ENCODE measurements around the gene HSF4. TPM values are rescaled to one million over a fixed set of nuclear protein-coding genes. Genes with fewer than 3 reads are reported as not detected.

Gene HSF4
- total RNA-seq, 2 donors from 2014 or later = 15.3 to 157 TPM

DNA sequence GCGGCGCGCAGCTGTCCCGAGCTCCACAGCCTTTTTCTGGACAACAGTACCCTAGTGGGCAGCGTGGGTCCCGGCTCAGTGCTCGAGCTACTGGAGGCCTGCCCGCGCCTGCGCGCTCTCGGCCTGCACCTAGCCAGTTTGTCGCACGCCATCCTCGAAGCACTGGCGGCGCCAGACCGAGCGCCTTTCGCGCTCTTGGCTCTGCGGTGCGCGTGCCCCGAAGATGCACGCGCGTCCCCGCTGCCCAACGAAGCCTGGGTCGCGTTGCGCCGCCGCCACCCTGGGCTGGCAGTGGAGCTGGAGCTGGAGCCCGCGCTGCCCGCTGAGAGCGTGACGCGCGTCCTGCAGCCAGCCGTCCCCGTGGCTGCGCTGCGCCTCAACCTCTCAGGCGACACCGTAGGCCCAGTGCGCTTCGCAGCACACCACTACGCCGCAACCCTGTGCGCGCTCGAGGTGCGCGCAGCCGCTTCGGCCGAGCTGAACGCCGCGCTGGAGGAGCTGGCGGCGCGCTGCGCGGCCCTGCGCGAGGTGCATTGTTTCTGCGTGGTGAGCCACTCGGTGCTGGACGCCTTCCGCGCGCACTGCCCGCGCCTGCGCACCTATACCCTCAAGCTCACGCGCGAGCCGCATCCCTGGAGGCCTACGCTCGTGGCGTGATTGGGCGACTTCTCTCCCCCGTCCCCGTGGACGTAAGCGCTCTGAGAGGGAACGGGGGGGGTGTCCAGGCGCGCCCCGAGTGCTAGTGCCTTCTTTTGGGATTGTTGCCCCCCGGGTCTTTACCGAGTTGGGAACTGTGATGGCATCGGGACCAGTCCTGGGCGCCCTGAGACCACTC, 1.2 kb upstream of the HSF4 start:
- Histone ChIP-seq H3K4me1 (peaks cover 0 to 62% of the 10 kb centered on the region in 2 donors), H3K36me3 (no peaks in the 10 kb centered on the region), H3K27ac (peak overlapping the region; percentile 69 to 80), H3K4me3 (peak overlapping the region; percentile 16 to 47), H3K27me3 (no peaks in the 10 kb centered on the region), H3K9me3 (no peaks in the 10 kb centered on the region)
- no peak for DNase-seq (ENCODE audit: low spot score)
- TF ChIP-seq, protein P1, sequence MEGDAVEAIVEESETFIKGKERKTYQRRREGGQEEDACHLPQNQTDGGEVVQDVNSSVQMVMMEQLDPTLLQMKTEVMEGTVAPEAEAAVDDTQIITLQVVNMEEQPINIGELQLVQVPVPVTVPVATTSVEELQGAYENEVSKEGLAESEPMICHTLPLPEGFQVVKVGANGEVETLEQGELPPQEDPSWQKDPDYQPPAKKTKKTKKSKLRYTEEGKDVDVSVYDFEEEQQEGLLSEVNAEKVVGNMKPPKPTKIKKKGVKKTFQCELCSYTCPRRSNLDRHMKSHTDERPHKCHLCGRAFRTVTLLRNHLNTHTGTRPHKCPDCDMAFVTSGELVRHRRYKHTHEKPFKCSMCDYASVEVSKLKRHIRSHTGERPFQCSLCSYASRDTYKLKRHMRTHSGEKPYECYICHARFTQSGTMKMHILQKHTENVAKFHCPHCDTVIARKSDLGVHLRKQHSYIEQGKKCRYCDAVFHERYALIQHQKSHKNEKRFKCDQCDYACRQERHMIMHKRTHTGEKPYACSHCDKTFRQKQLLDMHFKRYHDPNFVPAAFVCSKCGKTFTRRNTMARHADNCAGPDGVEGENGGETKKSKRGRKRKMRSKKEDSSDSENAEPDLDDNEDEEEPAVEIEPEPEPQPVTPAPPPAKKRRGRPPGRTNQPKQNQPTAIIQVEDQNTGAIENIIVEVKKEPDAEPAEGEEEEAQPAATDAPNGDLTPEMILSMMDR (IDR thresholded peaks at IDR 0.05) = no peak

DNA sequence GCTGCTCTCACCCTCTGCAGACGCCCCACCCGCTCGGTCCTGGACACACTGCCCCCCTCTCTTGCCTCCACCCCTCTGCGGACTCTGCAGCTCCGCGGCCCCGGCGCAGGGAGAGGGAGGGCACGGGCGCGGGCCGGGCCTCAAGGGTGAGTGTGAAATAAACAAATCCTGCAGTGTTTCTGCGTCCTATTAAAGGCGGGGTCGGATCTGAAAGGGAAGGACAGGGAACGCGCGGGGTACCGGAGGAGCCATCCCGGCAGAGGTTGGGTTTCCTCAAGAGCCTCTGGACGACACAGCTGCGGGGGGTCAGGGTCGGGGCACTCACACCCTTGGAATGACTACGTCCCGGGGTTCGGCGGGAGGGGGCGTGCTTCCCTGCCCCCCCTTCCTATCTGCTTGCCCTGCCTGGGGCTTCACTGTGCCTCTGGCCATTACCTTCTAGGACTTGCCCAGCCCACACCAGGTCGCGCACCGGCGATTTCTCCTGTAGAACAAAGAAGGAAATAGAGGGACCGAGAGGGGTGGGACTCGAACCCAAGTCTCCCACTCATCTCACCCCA, 466 bp upstream of the HSF4 start:
- DNase-seq (ENCODE audit: low spot score) = no peak
- Histone ChIP-seq H3K4me1 (peaks cover 0 to 61% of the 10 kb centered on the region in 2 donors), H3K9me3 (no peaks in the 10 kb centered on the region), H3K4me3 (peak overlapping the region; percentile 16 to 47), H3K27me3 (no peaks in the 10 kb centered on the region), H3K27ac (peak overlapping the region; percentile 69 to 80), H3K36me3 (no peaks in the 10 kb centered on the region)
- TF ChIP-seq, protein P1 (IDR thresholded peaks at IDR 0.05) = no peak

DNA sequence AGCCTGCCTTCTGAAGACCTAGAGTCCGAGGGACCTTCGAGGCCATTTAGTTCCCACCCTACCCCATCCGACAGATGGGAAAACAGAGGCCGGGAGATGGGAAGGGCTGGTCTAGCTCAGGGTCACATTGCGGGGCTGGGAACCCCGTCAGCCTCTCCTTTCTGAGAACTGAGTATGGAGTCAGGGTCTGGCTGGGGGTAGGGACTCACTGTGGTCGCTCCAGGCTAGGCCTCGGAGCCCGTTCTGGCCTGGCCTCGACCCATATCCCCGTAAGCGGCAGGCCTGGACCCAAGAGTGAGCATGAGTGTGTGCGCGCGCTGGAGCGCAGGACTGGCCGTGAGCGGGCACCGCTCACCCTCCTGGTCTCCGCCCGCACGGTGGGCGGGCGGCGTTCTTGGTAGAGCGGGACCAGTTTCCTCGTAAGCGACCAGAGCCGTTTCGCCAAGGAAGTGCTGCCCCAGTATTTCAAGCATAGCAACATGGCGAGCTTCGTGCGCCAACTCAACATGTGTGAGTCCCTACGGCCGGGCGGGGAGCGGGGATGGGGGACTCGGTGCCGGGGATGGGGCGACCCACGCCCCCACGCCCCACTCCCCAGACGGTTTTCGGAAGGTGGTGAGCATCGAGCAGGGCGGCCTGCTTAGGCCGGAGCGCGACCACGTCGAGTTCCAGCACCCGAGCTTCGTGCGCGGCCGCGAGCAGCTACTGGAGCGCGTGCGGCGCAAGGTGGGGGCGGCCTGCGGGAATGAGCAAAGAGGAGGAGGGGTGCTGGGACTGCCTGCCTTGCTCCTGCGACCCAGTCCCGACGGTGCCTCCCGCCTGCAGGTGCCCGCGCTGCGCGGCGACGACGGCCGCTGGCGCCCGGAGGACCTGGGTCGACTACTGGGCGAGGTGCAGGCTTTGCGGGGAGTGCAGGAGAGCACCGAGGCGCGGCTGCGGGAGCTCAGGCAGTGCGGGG, 855 bp downstream of the HSF4 start:
- H3K4me3 ChIP-seq = peak overlapping the region; percentile 26 to 47
- peaks cover 0 to 70% of the 10 kb centered on the region in 2 donors for H3K4me1 ChIP-seq
- no peak for DNase-seq (ENCODE audit: low spot score)
- no peaks in the 10 kb centered on the region for H3K36me3 ChIP-seq
- TF ChIP-seq, protein P1 (IDR thresholded peaks at IDR 0.05) = no peak
- H3K27me3 ChIP-seq = no peaks in the 10 kb centered on the region
- peak overlapping the region; percentile 69 to 80 for H3K27ac ChIP-seq
- H3K9me3 ChIP-seq = no peaks in the 10 kb centered on the region

DNA sequence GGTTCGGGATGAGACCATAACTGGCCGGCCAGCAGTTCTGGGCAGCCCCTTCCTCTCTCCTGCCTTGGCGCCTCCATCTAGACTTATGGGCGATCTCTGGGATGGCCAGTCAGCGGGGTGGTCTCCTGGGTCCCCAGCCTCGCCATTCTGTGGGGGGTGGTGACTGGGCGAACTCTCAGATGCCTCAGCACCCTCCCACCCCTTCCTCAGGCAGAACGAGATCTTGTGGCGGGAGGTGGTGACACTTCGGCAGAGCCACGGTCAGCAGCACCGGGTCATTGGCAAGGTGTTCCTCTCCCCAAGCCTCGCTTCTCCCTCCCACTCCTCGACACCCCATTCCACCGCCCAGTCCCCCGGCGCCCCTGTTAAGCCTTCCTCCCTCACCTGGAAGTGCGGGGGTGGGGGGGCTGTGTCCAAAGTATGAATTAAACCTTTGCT, 1.6 kb downstream of the HSF4 start:
- peak overlapping the region in 1 of 2 donors; percentile 69 for H3K27ac ChIP-seq
- no peak overlapping the region for H3K4me3 ChIP-seq
- H3K4me1 ChIP-seq = peaks cover 0 to 74% of the 10 kb centered on the region in 2 donors
- no peaks in the 10 kb centered on the region for H3K9me3 ChIP-seq
- TF ChIP-seq, protein P1 (IDR thresholded peaks at IDR 0.05) = no peak
- DNase-seq (ENCODE audit: low spot score) = no peak
- no peaks in the 10 kb centered on the region for H3K27me3 ChIP-seq
- no peaks in the 10 kb centered on the region for H3K36me3 ChIP-seq

DNA sequence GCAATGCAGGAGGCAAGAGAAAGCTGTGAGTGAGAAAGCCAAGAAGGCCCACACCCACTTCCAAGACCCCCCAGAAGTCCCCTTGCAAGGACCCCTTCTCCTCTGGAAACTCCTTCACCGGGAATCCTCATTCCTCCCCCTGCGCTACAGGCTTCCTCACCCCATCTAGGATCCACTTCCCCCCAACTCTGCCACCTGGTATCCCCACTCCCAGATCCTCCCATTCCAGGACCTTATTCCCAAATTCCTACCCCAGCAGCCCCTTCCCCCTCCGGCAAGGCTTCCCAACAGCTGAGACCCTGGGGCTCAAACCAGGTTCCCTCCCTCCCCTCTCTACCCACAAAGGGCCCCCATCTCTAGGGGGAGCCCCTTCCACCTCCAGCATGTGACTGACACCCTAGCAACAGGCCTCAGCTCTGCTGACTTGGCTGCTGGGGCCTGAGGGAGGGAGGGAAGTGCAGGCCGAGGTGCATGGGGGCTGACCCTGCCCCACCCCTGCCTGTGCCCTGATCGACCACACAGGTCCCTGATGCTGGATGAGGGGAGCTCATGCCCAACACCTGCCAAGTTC, 2.1 kb downstream of the HSF4 start:
- Histone ChIP-seq H3K27ac (peak overlapping the region in 1 of 2 donors; percentile 1), H3K4me3 (no peak overlapping the region), H3K4me1 (peaks cover 0 to 74% of the 10 kb centered on the region in 2 donors), H3K9me3 (no peaks in the 10 kb centered on the region), H3K36me3 (no peaks in the 10 kb centered on the region), H3K27me3 (no peaks in the 10 kb centered on the region)
- DNase-seq (ENCODE audit: low spot score) = no peak
- TF ChIP-seq, protein P1 (IDR thresholded peaks at IDR 0.05) = no peak
